Retinal pigment epithelial cell (primary cell): ENCODE measurements around the gene PNO1.
"Not testable (repeated sequence)": the region's sequence is repeated elsewhere in the genome, so short reads cannot be mapped to it uniquely, and the experiment has no call there.

Experiments
- DNase-seq: peaks from one replicate; pipeline ENCODE4 v3.0.0-alpha.2; 2010; ENCODE audit warnings: low read depth
- H3K4me3 ChIP-seq: 2 replicates; pipeline ENCODE4 v1.5.1; 2011; ENCODE audit warnings: mild to moderate bottlenecking, low read length, control low read depth, moderate library complexity
- TF ChIP-seq, protein P1 (sequence below): conservative IDR thresholded peaks from 2 replicates; pipeline ENCODE4 v1.5.1; 2011; ENCODE audit warnings: low read depth, low read length, control low read depth, inconsistent platforms

The PNO1 gene

DNA sequence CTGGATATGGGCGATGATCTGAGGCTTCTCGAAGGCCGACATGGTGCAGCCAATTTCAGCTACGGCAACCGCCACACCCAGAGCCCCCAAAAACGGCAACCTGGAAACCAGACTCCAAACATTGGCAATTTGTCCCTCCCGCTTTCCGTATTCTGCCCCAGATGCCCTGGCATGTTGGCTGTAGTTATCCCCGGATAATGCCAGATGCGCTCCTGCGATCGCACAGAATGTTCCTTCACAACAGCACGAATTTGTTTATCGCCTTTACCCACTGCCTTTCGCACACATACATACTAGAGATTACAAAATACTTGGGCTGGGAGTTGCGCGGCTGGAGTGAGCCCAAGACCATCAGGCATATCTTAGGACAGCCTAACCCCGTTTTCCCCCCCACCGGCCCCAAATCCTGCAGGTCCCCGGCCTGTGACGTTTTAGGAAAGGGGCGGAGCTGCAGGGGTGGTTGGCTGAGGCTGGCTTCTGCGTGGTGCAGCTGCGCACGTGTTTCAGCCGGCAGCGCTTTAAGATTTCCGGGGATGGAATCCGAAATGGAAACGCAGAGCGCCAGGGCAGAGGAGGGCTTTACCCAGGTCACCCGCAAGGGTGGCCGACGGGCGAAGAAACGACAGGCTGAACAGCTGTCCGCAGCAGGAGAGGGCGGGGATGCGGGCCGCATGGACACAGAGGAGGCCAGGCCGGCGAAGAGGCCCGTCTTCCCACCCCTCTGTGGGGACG lies at the start of gene PNO1:
Gene PNO1, plus strand, starts transcription at position 487 of the 732 bp plus-strand sequence. Its CDS starts 47 bp downstream, at position 534.
- H3K4me3 ChIP-seq = peak within 1 kb of the TSS; percentile 79
- peak; percentile 75 for DNase-seq
- TF ChIP-seq, protein P1, sequence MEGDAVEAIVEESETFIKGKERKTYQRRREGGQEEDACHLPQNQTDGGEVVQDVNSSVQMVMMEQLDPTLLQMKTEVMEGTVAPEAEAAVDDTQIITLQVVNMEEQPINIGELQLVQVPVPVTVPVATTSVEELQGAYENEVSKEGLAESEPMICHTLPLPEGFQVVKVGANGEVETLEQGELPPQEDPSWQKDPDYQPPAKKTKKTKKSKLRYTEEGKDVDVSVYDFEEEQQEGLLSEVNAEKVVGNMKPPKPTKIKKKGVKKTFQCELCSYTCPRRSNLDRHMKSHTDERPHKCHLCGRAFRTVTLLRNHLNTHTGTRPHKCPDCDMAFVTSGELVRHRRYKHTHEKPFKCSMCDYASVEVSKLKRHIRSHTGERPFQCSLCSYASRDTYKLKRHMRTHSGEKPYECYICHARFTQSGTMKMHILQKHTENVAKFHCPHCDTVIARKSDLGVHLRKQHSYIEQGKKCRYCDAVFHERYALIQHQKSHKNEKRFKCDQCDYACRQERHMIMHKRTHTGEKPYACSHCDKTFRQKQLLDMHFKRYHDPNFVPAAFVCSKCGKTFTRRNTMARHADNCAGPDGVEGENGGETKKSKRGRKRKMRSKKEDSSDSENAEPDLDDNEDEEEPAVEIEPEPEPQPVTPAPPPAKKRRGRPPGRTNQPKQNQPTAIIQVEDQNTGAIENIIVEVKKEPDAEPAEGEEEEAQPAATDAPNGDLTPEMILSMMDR = no peak

DNA sequence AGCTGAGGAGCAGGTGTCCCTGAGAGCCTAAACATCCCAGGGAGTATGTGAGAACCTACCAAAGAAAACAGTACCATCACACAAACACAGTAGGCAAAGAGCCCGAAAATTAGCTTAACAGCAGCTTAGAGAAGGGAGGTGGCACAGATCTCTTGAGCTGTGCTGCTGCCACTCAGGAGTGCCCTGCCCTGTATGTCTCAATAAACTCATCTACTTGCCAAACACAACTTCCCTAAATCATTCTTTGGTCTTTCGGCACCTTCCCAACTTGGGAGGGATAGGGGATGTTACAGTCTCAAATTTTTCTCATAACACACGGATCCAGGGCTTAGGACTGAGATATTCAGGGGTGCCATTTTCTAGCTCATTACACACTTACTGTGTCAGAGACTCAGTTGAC lies 49.6 kb upstream of the PNO1 start:
- DNase-seq = no peak
- TF ChIP-seq, protein P1 = no peak
- no peak overlapping the region for H3K4me3 ChIP-seq

DNA sequence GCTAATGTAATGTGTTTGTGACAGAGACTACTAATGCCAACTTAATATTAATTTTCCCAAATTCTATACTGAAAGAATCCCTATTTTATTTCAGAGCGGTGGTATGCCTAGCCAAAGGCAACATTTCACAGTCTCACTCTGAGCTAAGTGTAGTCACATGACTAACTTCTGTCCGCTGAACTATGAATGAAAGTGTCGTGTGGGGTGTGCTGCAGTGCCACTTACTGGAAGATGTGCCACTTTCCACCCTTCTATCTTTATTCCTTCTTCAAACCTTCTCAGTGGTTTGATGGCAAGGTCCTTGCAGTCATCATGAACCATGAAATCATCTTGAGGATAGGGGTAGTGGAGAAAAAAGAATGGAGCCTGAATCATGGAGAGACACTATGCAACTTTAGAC lies 47.6 kb upstream of the PNO1 start:
- no peak for DNase-seq
- TF ChIP-seq, protein P1 = no peak
- H3K4me3 ChIP-seq = no peak overlapping the region

DNA sequence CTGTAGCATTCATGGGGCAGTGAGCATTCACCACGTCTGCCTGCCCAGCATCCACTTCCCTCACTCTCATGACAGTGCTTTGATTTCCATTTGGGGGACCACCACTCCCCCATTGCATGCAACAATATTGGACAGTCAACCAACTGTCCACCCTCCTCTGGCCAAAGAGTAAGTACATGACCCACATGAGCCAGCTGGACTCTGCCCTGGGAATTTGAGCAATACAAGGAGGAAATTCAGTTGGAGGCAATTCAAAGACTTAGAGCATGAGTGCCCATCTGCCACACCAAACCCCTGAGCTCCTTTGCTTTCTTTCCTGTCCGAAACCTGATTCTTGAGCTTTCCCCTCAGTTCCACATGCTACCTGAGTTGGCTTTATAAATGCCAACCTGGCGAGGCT lies 41.7 kb upstream of the PNO1 start:
- DNase-seq = no peak
- TF ChIP-seq, protein P1 = no peak
- no peak overlapping the region for H3K4me3 ChIP-seq

DNA sequence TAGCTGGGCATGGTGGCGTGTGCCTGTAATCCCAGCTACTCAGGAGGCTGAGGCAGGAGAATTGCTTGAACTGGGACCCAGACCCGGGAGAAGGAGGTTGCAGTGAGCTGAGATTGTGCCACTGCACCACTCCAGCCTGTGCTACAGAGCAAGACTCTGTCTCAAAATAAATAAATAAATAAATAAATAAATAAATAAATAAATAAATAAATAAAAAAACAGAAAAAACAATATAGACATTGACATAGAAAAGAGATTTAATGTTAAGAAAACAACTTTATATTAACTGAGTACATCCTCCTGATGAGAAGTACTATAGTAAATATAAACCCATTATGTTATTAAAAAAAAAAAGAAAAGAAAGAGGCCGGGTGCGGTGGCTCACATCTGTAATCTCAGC lies 39.8 kb upstream of the PNO1 start:
- not testable (repeated sequence) for H3K4me3 ChIP-seq, DNase-seq

DNA sequence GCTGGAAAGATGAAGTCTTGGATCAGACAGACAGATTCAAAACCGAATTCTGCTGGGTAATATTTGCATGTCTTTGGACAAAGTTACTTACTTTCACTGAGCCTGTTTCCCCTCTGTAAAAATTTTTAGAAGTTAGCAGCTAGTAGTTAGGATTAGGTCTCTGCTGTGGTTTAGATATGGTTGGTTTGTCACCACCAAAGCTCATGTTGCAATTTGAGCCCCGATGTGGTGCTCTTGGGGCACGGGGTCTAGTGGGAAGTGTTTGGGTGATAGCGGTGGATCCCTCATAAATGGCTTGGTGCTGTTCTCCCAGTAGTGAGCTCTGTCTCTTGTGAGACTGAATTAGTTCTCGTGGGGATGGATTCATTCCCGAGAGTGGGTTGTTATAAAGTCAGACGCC lies 38.9 kb upstream of the PNO1 start:
- TF ChIP-seq, protein P1 = no peak
- no peak overlapping the region for H3K4me3 ChIP-seq
- DNase-seq = no peak

DNA sequence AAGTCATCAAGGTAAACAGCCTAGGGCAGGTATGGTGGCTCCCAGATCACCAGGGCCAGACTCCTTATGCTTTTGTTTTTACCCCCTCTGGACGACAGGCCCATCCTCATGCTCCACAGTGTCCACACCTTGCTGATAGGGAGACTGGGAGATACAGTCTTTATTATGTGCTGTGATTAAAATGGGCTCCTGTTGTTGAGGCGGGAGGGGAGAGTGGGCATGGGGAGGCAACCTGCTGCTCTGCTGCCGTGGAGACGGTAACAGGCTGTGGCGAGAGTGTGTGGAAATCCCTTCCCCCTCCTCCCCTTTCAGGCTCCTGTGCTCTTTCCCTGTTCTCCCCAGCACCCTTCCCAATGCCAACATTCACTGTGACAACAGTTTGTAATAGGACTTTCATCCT lies 38.2 kb upstream of the PNO1 start:
- TF ChIP-seq, protein P1 = no peak
- no peak overlapping the region for H3K4me3 ChIP-seq
- no peak for DNase-seq
